HepG2 (cell line): Measurements from ENCODE around the gene RPS19BP1. TPM values are rescaled to one million over a fixed set of nuclear protein-coding genes. Genes with fewer than 3 reads are reported as not detected.

Experiments
- BCL6 ChIP-seq: IDR thresholded peaks from 2 replicates; pipeline ENCODE4 v1.6.1; 2016; ENCODE audit warnings: missing genetic modification reagents, missing compliant biosample characterization
- CREB1 ChIP-seq, 2 experiments: fragments of 450-650 bp in 1 of 2; IDR thresholded peaks; 2 replicates each; pipeline ENCODE4 v1.6.1; 2016 to 2017; ENCODE audit warnings: control low read depth in 1 of 2, mild to moderate bottlenecking in 1 of 2, missing compliant biosample characterization in 1 of 2, missing genetic modification characterization in 1 of 2
- FOXK1 ChIP-seq: sonication (generic); formaldehyde crosslinking; IDR thresholded peaks from 2 replicates; pipeline ENCODE4 v1.4.0; 2020; ENCODE audit warnings: low read depth, missing genetic modification reagents, borderline replicate concordance
- GATAD1 ChIP-seq: IDR thresholded peaks from 2 replicates; pipeline ENCODE4 v1.6.1; 2016; ENCODE audit warnings: missing genetic modification reagents, missing compliant biosample characterization
- GFI1 ChIP-seq: sonication (generic); formaldehyde crosslinking; IDR thresholded peaks from 2 replicates; pipeline ENCODE4 v1.5.0; 2020; ENCODE audit warnings: missing genetic modification reagents, mild to moderate bottlenecking, borderline replicate concordance
- HMGXB4 ChIP-seq, 2 experiments: sonication (generic) in 1 of 2; formaldehyde crosslinking in 1 of 2; IDR thresholded peaks; 2 replicates each; pipeline versions ENCODE4 v1.4.0 to v1.6.1; 2018 to 2020; ENCODE audit warnings: missing genetic modification reagents in 2 of 2, borderline replicate concordance in 1 of 2, low read depth in 1 of 2, mild to moderate bottlenecking in 1 of 2, missing biosample characterization in 1 of 2
- KDM1A ChIP-seq: IDR thresholded peaks from 2 replicates; pipeline ENCODE4 v1.6.1; 2016; ENCODE audit warnings: missing compliant biosample characterization
- KLF12 ChIP-seq: sonication (generic); formaldehyde crosslinking; IDR thresholded peaks from 2 replicates; pipeline ENCODE4 v1.4.0; 2020; ENCODE audit warnings: missing genetic modification reagents, borderline replicate concordance
- NONO ChIP-seq, 2 experiments: fragments of 450-650 bp in 1 of 2; sonication (generic) in 1 of 2; formaldehyde crosslinking in 1 of 2; IDR thresholded peaks in 1 of 2; conservative IDR thresholded peaks in 1 of 2; 2 replicates each; pipeline versions ENCODE4 v1.6.1 to v1.8.0; 2017 to 2022; ENCODE audit warnings: mild to moderate bottlenecking in 1 of 2, missing genetic modification reagents in 1 of 2, moderate library complexity in 1 of 2
- PAXIP1 ChIP-seq: sonication (generic); formaldehyde crosslinking; conservative IDR thresholded peaks from 2 replicates; pipeline ENCODE4 v1.4.0; 2020; ENCODE audit warnings: mild to moderate bottlenecking, missing genetic modification reagents, moderate library complexity
- RAD21 ChIP-seq: fragments of 450-650 bp; formaldehyde crosslinking; IDR thresholded peaks from 2 replicates; pipeline ENCODE4 v1.5.0; 2020; ENCODE audit warnings: mild to moderate bottlenecking
- RXRB ChIP-seq: IDR thresholded peaks from 2 replicates; pipeline ENCODE4 v1.6.1; 2016; ENCODE audit warnings: borderline replicate concordance, missing genetic modification reagents, missing compliant biosample characterization
- SNAI1 ChIP-seq: sonication (generic); formaldehyde crosslinking; IDR thresholded peaks from 2 replicates; pipeline ENCODE4 v1.5.0; 2020; ENCODE audit warnings: mild to moderate bottlenecking, missing genetic modification reagents, borderline replicate concordance
- SPEN ChIP-seq: sonication (generic); formaldehyde crosslinking; IDR thresholded peaks from 2 replicates; pipeline ENCODE4 v1.5.1; 2020; ENCODE audit warnings: low read depth, mild to moderate bottlenecking, missing genetic modification reagents
- ZMAT3 ChIP-seq: sonication (generic); formaldehyde crosslinking; conservative IDR thresholded peaks from 2 replicates; pipeline ENCODE4 v1.7.0; 2021; ENCODE audit warnings: missing genetic modification reagents
- ZNF230 ChIP-seq: sonication (generic); formaldehyde crosslinking; IDR thresholded peaks from 2 replicates; pipeline ENCODE4 v1.4.0; 2020; ENCODE audit warnings: mild to moderate bottlenecking, missing genetic modification reagents
- ZNF382 ChIP-seq: sonication (generic); formaldehyde crosslinking; IDR thresholded peaks from 2 replicates; pipeline ENCODE4 v1.5.0; 2020; ENCODE audit warnings: missing genetic modification reagents, mild to moderate bottlenecking, borderline replicate concordance
- ZNF746 ChIP-seq: sonication (generic); formaldehyde crosslinking; IDR thresholded peaks from 2 replicates; pipeline ENCODE4 v1.8.0; 2022; ENCODE audit warnings: mild to moderate bottlenecking, missing genetic modification reagents
- polyA plus RNA-seq, 8 experiments: library from polyadenylated mRNA; depleted of rRNA in 3 of 8; stranded (reverse) in 7 of 8; unstranded in 1 of 8; fragments of >200 nt; fragmentation: Illumina TruSeq in 4 of 8; extraction: Trizol in 4 of 8; gene quantifications; 2 replicates each; pipeline versions ENCODE4 v1.2.1 to v1.2.3, GENCODE V29; 2011 to 2016; ENCODE audit warnings: low read depth in 4 of 8, missing spikeins in 1 of 8, mixed read lengths in 1 of 8; ENCODE audit not compliant: insufficient read depth in 1 of 8
- total RNA-seq, 5 experiments: library from RNA; depleted of rRNA; stranded (reverse); fragments of >200 nt; fragmentation: Illumina TruSeq; extraction: Trizol; gene quantifications; 2 replicates each; pipeline ENCODE4 v1.2.3, GENCODE V29; 2016; ENCODE audit warnings: low read depth in 1 of 5
- TF ChIP-seq, protein P1 (sequence below): sonication (generic); formaldehyde crosslinking; IDR thresholded peaks from 2 replicates; pipeline ENCODE4 v1.5.0; 2020; ENCODE audit warnings: mild to moderate bottlenecking, missing genetic modification reagents, moderate library complexity
- TF ChIP-seq, protein P2 (sequence below): sonication (generic); formaldehyde crosslinking; IDR thresholded peaks from 2 replicates; pipeline ENCODE4 v1.4.0; 2020; ENCODE audit warnings: mild to moderate bottlenecking, missing genetic modification reagents

The RPS19BP1 gene
- total and polyA plus RNA-seq, 2 of the 13 experiments (the other 11 are each of a cell fraction or from before 2014, with no cell fraction given), result 44.3 to 81.3 TPM

- no peak for TF ChIP-seq SNAI1 (CRISPR knock-in tag)
- TF ChIP-seq GFI1 (CRISPR knock-in tag), result peak; percentile 34; the same call in 1 of the 2 replicates
- TF ChIP-seq, protein P1, sequence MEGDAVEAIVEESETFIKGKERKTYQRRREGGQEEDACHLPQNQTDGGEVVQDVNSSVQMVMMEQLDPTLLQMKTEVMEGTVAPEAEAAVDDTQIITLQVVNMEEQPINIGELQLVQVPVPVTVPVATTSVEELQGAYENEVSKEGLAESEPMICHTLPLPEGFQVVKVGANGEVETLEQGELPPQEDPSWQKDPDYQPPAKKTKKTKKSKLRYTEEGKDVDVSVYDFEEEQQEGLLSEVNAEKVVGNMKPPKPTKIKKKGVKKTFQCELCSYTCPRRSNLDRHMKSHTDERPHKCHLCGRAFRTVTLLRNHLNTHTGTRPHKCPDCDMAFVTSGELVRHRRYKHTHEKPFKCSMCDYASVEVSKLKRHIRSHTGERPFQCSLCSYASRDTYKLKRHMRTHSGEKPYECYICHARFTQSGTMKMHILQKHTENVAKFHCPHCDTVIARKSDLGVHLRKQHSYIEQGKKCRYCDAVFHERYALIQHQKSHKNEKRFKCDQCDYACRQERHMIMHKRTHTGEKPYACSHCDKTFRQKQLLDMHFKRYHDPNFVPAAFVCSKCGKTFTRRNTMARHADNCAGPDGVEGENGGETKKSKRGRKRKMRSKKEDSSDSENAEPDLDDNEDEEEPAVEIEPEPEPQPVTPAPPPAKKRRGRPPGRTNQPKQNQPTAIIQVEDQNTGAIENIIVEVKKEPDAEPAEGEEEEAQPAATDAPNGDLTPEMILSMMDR (CRISPR knock-in tag), result no peak; the same call in 1 of the 2 replicates
- TF ChIP-seq CREB1 (IDR thresholded peaks at IDR 0.05), result peak; percentile 57; the same call in 1 of the 2 replicates
- TF ChIP-seq CREB1 (CRISPR knock-in tag; IDR thresholded peaks at IDR 0.05), result peak; percentile 59
- TF ChIP-seq GATAD1 (CRISPR knock-in tag), result peak; percentile 94
- TF ChIP-seq RXRB (CRISPR knock-in tag), result peak; percentile 84
- TF ChIP-seq PAXIP1 (CRISPR knock-in tag), result peak; percentile 45; the same call in 1 of the 2 replicates
- 0 out of 2 replicates have a peak, but pooled peaks have one; percentile 32 for TF ChIP-seq KDM1A
- TF ChIP-seq KLF12, result 0 out of 2 replicates have a peak, but pooled peaks have one; percentile 20
- TF ChIP-seq ZNF382 (CRISPR knock-in tag), result no peak
- TF ChIP-seq NONO (IDR thresholded peaks at IDR 0.05), result no peak
- TF ChIP-seq NONO (CRISPR knock-in tag; conservative IDR thresholded peaks at IDR 0.05), result peak; percentile 81
- peak; percentile 84 for TF ChIP-seq SPEN
- TF ChIP-seq RAD21 (CRISPR knock-in tag), result no peak
- peak; percentile 92; the same call in 1 of the 2 replicates for TF ChIP-seq FOXK1 (CRISPR knock-in tag)
- peak; percentile 70 for TF ChIP-seq ZMAT3 (CRISPR knock-in tag)
- TF ChIP-seq HMGXB4 (CRISPR knock-in tag; IDR thresholded peaks at IDR 0.05; ENCODE audit: borderline replicate concordance in 1 of 2, low read depth in 1 of 2), result peak; percentile 78 to 84; a peak in 3 of 4 replicates
- 0 out of 2 replicates have a peak, but pooled peaks have one; percentile 32 for TF ChIP-seq BCL6 (CRISPR knock-in tag)
- TF ChIP-seq ZNF230 (CRISPR knock-in tag), result no peak
- no peak for TF ChIP-seq ZNF746 (CRISPR knock-in tag)
- TF ChIP-seq, protein P2, sequence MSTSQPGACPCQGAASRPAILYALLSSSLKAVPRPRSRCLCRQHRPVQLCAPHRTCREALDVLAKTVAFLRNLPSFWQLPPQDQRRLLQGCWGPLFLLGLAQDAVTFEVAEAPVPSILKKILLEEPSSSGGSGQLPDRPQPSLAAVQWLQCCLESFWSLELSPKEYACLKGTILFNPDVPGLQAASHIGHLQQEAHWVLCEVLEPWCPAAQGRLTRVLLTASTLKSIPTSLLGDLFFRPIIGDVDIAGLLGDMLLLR (CRISPR knock-in tag), result peak; percentile 80; the same call in 1 of the 2 replicates
These were observed 30.3 kb downstream of the RPS19BP1 start, which contains the start of gene MIEF1 (continued) for GRCh38 chr22:39502109-39502788.
